ENCODE results near the gene CDYL. TPM values are rescaled to one million over a fixed set of nuclear protein-coding genes. Genes with fewer than 3 reads are reported as not detected.
A peak's percentile ranks its signal among the peaks of the same experiment; 100 is the strongest.

The CDYL gene
- total and polyA plus RNA-seq, 5 donors from 2014 or later, result 3.1 to 27.0 (median 4.1) TPM

DNA sequence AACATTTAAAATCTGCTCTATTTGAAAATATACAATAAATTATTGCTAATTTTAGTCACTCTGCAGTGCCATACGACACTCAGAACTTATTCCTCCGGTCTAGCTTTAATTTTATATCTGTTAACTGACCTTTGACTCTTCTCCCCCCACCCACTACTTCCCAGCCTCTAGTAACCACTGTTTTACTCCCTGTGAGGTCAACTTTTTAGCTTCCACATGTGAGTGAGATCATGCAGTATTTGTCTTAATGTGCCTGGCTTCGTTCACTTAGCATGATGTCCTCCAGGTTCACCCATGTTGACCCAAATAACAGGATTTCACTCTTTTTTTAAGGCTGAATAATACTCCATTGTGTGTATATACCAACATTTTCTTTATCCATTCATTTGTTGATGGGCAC lies 146.9 kb downstream of the CDYL start:
- H3K4me1 ChIP-seq (ENCODE audit: control insufficient read depth, insufficient read depth, low read length, poor library complexity, severe bottlenecking), result peaks cover 3% of the 10 kb centered on the region
- H3K27me3 ChIP-seq (ENCODE audit: control insufficient read depth, insufficient read depth, low read length), result no peaks in the 10 kb centered on the region
- H3K4me3 Mint-ChIP-seq, result no peak overlapping the region
- no peak overlapping the region for H3K27ac Mint-ChIP-seq
- H3K36me3 Mint-ChIP-seq, result peaks cover 14% of the 10 kb centered on the region
- H3K36me3 ChIP-seq (ENCODE audit: control insufficient read depth, insufficient read depth, low read length), result no peaks in the 10 kb centered on the region
- H3K4me3 ChIP-seq (ENCODE audit: low read depth, low read length), result no peak overlapping the region
- DNase-seq (no peak), ATAC-seq (ENCODE audit: low read depth in 2 of 2) (no peak)
- no peaks in the 10 kb centered on the region for H3K9me3 ChIP-seq (ENCODE audit: control insufficient read depth in 2 of 2, low read length in 2 of 2)
- peaks cover 12 to 42% (median 27%) of the 10 kb centered on the region in 4 donors for H3K4me1 Mint-ChIP-seq
- no peaks in the 10 kb centered on the region for H3K27me3 Mint-ChIP-seq
- H3K9me3 Mint-ChIP-seq, result no peaks in the 10 kb centered on the region
- H3K27ac ChIP-seq (ENCODE audit: insufficient read depth, low read length, poor library complexity, severe bottlenecking), result no peak overlapping the region

DNA sequence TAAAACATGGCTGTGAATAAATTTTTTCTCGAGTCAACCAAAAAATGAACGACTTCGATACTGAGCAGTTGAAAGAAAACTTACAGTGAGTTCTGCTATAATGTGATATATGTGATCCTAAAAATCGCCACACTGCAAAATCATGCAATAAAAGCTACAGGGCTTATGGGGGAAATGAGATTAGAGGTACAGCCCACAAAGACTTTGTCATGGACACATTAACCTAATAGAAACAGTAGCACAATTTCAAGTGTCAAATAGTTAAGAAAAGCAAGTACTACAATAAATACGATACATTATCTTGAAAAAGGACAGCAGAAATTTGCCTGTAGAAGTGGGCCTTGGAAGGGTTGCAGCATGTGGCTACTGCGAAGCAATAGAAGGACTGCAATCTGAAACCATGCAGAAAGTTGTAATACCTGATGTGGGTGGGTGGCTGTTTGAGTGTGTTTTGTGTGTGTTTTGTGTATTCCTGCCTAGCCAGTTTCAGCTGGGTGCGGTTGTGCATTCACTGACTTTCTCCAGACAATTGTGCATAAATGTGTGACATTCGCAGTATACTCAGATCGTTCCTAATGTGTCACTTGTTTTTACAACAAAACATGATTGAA lies 148.6 kb downstream of the CDYL start:
- Histone ChIP-seq H3K36me3 (ENCODE audit: control insufficient read depth, insufficient read depth, low read length) (no peaks in the 10 kb centered on the region), H3K4me3 (ENCODE audit: low read depth, low read length) (no peak overlapping the region), H3K27ac (ENCODE audit: insufficient read depth, low read length, poor library complexity, severe bottlenecking) (no peak overlapping the region), H3K27me3 (ENCODE audit: control insufficient read depth, insufficient read depth, low read length) (no peaks in the 10 kb centered on the region), H3K9me3 (ENCODE audit: control insufficient read depth in 2 of 2, low read length in 2 of 2) (no peaks in the 10 kb centered on the region), H3K4me1 (ENCODE audit: control insufficient read depth, insufficient read depth, low read length, poor library complexity, severe bottlenecking) (peaks cover 3% of the 10 kb centered on the region)
- no peak for ATAC-seq (ENCODE audit: low read depth in 2 of 2)
- H3K4me3 Mint-ChIP-seq, result no peak overlapping the region
- no peaks in the 10 kb centered on the region for H3K27me3 Mint-ChIP-seq
- peak overlapping the region in 1 of 3 donors; percentile 12 for H3K27ac Mint-ChIP-seq
- no peak for DNase-seq
- no peaks in the 10 kb centered on the region for H3K9me3 Mint-ChIP-seq
- H3K36me3 Mint-ChIP-seq, result peaks cover 14% of the 10 kb centered on the region
- peaks cover 16 to 49% (median 29%) of the 10 kb centered on the region in 4 donors for H3K4me1 Mint-ChIP-seq

DNA sequence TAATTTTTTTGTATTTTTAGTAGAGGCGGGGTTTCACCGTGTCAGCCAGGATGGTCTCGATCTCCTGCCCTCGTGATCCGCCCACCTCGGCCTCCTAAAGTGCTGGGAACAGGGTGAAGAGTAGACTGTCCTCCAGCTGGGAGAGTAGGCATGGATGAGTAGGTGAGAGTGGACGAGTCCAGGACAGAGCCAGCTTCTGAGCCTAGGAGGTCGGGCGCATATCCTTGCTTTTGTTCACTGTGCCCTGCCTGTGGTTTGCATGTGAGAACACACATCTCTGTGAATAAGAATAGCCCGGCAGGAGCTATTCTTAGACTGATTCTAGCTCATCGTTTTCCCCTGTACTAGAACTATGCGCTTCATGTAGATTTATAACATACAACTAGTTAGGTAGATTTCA lies 149.4 kb downstream of the CDYL start:
- Histone ChIP-seq H3K27ac (ENCODE audit: insufficient read depth, low read length, poor library complexity, severe bottlenecking) (no peak overlapping the region), H3K4me3 (ENCODE audit: low read depth, low read length) (no peak overlapping the region), H3K27me3 (ENCODE audit: control insufficient read depth, insufficient read depth, low read length) (no peaks in the 10 kb centered on the region), H3K9me3 (ENCODE audit: control insufficient read depth in 2 of 2, low read length in 2 of 2) (no peaks in the 10 kb centered on the region), H3K4me1 (ENCODE audit: control insufficient read depth, insufficient read depth, low read length, poor library complexity, severe bottlenecking) (peaks cover 3% of the 10 kb centered on the region), H3K36me3 (ENCODE audit: control insufficient read depth, insufficient read depth, low read length) (no peaks in the 10 kb centered on the region)
- Mint-ChIP-seq H3K9me3 (no peaks in the 10 kb centered on the region), H3K36me3 (peaks cover 14% of the 10 kb centered on the region), H3K27me3 (no peaks in the 10 kb centered on the region), H3K27ac (no peak overlapping the region), H3K4me3 (no peak overlapping the region), H3K4me1 (peaks cover 19 to 53% (median 32%) of the 10 kb centered on the region in 4 donors)
- DNase-seq (no peak), ATAC-seq (ENCODE audit: low read depth in 2 of 2) (no peak)

- Histone ChIP-seq H3K27me3 (ENCODE audit: control insufficient read depth, insufficient read depth, low read length) (no peaks in the 10 kb centered on the region), H3K27ac (ENCODE audit: insufficient read depth, low read length, poor library complexity, severe bottlenecking) (no peak overlapping the region), H3K9me3 (ENCODE audit: control insufficient read depth in 2 of 2, low read length in 2 of 2) (no peaks in the 10 kb centered on the region), H3K4me1 (ENCODE audit: control insufficient read depth, insufficient read depth, low read length, poor library complexity, severe bottlenecking) (no peaks in the 10 kb centered on the region), H3K4me3 (ENCODE audit: low read depth, low read length) (no peak overlapping the region), H3K36me3 (ENCODE audit: control insufficient read depth, insufficient read depth, low read length) (no peaks in the 10 kb centered on the region)
- H3K4me3 Mint-ChIP-seq, result no peak overlapping the region
- ATAC-seq (ENCODE audit: low read depth in 2 of 2) (no peak), DNase-seq (no peak)
- no peaks in the 10 kb centered on the region for H3K9me3 Mint-ChIP-seq
- H3K27ac Mint-ChIP-seq, result peak overlapping the region in 1 of 3 donors; percentile 49
- peaks cover 21% of the 10 kb centered on the region for H3K36me3 Mint-ChIP-seq
- peaks cover 14 to 54% (median 39%) of the 10 kb centered on the region in 4 donors for H3K4me1 Mint-ChIP-seq
- H3K27me3 Mint-ChIP-seq, result no peaks in the 10 kb centered on the region
Observed at GRCh38 chr6:4928426-4928825, 152.2 kb downstream of the CDYL start.

- H3K4me3 Mint-ChIP-seq, result no peak overlapping the region
Observed at GRCh38 chr6:4929097-4929718, 153.0 kb downstream of the CDYL start.

GRCh38 chr6:4930025-4930691 lies 154.0 kb downstream of the CDYL start:
- peaks cover 6 to 50% (median 38%) of the 10 kb centered on the region in 4 donors for H3K4me1 Mint-ChIP-seq
- peaks cover 24% of the 10 kb centered on the region for H3K36me3 Mint-ChIP-seq
- Histone ChIP-seq H3K4me1 (ENCODE audit: control insufficient read depth, insufficient read depth, low read length, poor library complexity, severe bottlenecking) (no peaks in the 10 kb centered on the region), H3K27me3 (ENCODE audit: control insufficient read depth, insufficient read depth, low read length) (no peaks in the 10 kb centered on the region), H3K36me3 (ENCODE audit: control insufficient read depth, insufficient read depth, low read length) (no peaks in the 10 kb centered on the region), H3K9me3 (ENCODE audit: control insufficient read depth in 2 of 2, low read length in 2 of 2) (no peaks in the 10 kb centered on the region), H3K27ac (ENCODE audit: insufficient read depth, low read length, poor library complexity, severe bottlenecking) (no peak overlapping the region), H3K4me3 (ENCODE audit: low read depth, low read length) (no peak overlapping the region)
- no peaks in the 10 kb centered on the region for H3K27me3 Mint-ChIP-seq
- H3K4me3 Mint-ChIP-seq, result no peak overlapping the region
- peak overlapping the region in 1 of 3 donors; percentile 65 for H3K27ac Mint-ChIP-seq
- no peaks in the 10 kb centered on the region for H3K9me3 Mint-ChIP-seq
- ATAC-seq (ENCODE audit: low read depth in 2 of 2) (no peak), DNase-seq (no peak)

More at GRCh38 chr6:4929097-4929718, 153.0 kb downstream of the CDYL start:
- Histone ChIP-seq H3K36me3 (ENCODE audit: control insufficient read depth, insufficient read depth, low read length) (no peaks in the 10 kb centered on the region), H3K4me3 (ENCODE audit: low read depth, low read length) (no peak overlapping the region), H3K27me3 (ENCODE audit: control insufficient read depth, insufficient read depth, low read length) (no peaks in the 10 kb centered on the region), H3K27ac (ENCODE audit: insufficient read depth, low read length, poor library complexity, severe bottlenecking) (no peak overlapping the region), H3K4me1 (ENCODE audit: control insufficient read depth, insufficient read depth, low read length, poor library complexity, severe bottlenecking) (no peaks in the 10 kb centered on the region), H3K9me3 (ENCODE audit: control insufficient read depth in 2 of 2, low read length in 2 of 2) (no peaks in the 10 kb centered on the region)
- DNase-seq, result no peak
- H3K4me1 Mint-ChIP-seq, result peaks cover 11 to 52% (median 39%) of the 10 kb centered on the region in 4 donors
- H3K36me3 Mint-ChIP-seq, result peaks cover 24% of the 10 kb centered on the region
- no peak overlapping the region for H3K27ac Mint-ChIP-seq
- H3K27me3 Mint-ChIP-seq, result no peaks in the 10 kb centered on the region
- no peaks in the 10 kb centered on the region for H3K9me3 Mint-ChIP-seq
- ATAC-seq (ENCODE audit: low read depth in 2 of 2), result no peak

GRCh38 chr6:4931530-4932227 lies 155.5 kb downstream of the CDYL start:
- Mint-ChIP-seq H3K27me3 (no peaks in the 10 kb centered on the region), H3K4me3 (no peak overlapping the region), H3K4me1 (peaks cover 13 to 56% (median 43%) of the 10 kb centered on the region in 4 donors), H3K27ac (peak overlapping the region in 2 of 3 donors; percentile 38 to 74), H3K9me3 (no peaks in the 10 kb centered on the region), H3K36me3 (peaks cover 24% of the 10 kb centered on the region)
- H3K4me1 ChIP-seq (ENCODE audit: control insufficient read depth, insufficient read depth, low read length, poor library complexity, severe bottlenecking), result peaks cover 5% of the 10 kb centered on the region
- H3K4me3 ChIP-seq (ENCODE audit: low read depth, low read length), result no peak overlapping the region
- ATAC-seq (ENCODE audit: low read depth in 2 of 2) (no peak), DNase-seq (no peak)
- no peak overlapping the region for H3K27ac ChIP-seq (ENCODE audit: insufficient read depth, low read length, poor library complexity, severe bottlenecking)
- no peaks in the 10 kb centered on the region for H3K9me3 ChIP-seq (ENCODE audit: control insufficient read depth in 2 of 2, low read length in 2 of 2)
- H3K27me3 ChIP-seq (ENCODE audit: control insufficient read depth, insufficient read depth, low read length), result no peaks in the 10 kb centered on the region
- H3K36me3 ChIP-seq (ENCODE audit: control insufficient read depth, insufficient read depth, low read length), result peaks cover 8% of the 10 kb centered on the region

Measured in CD4-positive, CD25-positive, alpha-beta regulatory T cell (primary cell).